ENCODE results near the gene MVD.

Gene MVD
- total RNA-seq: 38.3 to 65.9 (median 49.5) reads per million in 9 experiments

GRCh38 chr16:88662843-88663606 is at the start of gene MVD:
TSS of gene MVD (minus strand) at chr16:88663091. CDS start at chr16:88663080, 11 bp downstream.
- Mint-ChIP-seq H3K36me3 (ENCODE audit: insufficient read depth) (peaks cover 28% of the 10 kb centered on the region), H3K4me1 (ENCODE audit: low read depth in 2 of 2) (peaks cover 6 to 9% of the 10 kb centered on the region in 2 donors), H3K9me3 (no peaks in the 10 kb centered on the region)

DNA sequence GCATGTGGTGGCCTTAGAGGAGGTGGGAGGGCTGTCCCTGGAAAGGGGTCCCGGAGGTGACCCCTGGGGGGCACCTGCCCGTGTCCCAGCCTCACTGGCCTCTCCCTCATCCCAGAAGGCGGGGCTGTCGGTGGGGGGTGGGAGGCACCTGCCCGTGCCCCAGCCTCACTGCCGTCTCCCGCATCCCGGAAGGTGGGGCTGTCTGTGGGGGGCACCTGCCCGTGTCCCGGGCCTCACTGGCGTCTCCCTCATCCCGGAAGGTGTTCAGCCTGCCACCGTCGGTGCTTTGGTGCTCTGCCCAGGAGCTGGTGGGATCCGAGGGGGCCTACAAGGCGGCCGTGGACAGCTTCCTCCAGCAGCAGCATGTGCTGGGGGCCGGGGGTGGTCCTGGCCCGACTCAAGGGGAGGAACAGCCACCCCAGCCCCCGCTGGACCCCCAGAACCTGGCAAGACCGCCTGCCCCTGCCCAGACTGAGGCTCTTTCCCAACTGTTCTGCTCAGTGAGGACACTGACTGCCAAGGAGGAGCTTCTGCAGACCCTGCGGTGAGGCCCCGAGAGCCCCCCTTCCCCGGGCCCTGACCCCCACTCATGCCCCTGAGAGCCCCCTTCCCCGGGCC is 49.6 kb upstream of the MVD start:
- Mint-ChIP-seq H3K36me3 (ENCODE audit: insufficient read depth) (peaks cover 38% of the 10 kb centered on the region), H3K4me1 (ENCODE audit: low read depth in 2 of 2) (peaks cover 15 to 19% of the 10 kb centered on the region in 2 donors), H3K4me3 (no peak overlapping the region), H3K9me3 (no peaks in the 10 kb centered on the region), H3K27me3 (no peaks in the 10 kb centered on the region), H3K27ac (peak overlapping the region in 1 of 2 donors; percentile 74)
- DNase-seq: no peak
- no peak for ATAC-seq (replicated peaks)

More at GRCh38 chr16:88662843-88663606, at the start of gene MVD:
- peak; percentile 92 to 93 (median 92) for DNase-seq
- peak within 1 kb of the TSS; percentile 94 to 97 for H3K27ac Mint-ChIP-seq
- peak within 1 kb of the TSS; percentile 87 to 96 for H3K4me3 Mint-ChIP-seq
- H3K27me3 Mint-ChIP-seq: no peaks in the 10 kb centered on the region
- peak; percentile 97 for ATAC-seq (replicated peaks)

DNA sequence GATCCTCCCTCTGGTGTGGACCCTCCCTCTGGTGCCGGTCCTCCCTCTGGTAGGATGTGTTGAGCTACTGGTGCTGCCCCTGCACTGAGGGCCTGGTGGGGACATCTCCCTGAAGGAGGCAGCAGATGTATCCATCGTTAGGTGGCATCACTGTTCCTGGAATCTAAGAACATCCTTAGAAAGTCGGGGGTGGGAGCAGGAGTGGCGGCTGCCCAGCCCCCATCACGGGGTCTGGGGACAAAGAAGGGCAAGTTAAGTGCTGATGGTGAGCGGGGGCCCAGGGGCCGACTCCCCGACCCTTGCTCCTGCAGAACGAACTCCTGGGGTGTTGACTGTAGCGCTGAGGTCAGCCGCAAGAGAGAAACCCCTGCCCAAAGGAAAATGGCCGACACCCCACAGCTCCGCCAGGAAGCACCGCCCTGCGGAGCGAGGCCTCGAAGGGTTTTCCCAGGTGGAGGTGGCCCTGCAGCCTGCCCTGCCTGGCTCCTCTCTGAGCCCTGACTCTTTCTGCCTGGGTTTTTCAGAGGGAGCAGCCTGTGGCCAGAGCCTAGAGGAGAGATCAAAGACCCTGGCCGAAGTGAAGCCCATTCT is 49.0 kb upstream of the MVD start:
- Mint-ChIP-seq H3K4me3 (no peak overlapping the region), H3K27ac (peak overlapping the region in 1 of 2 donors; percentile 74), H3K4me1 (ENCODE audit: low read depth in 2 of 2) (peaks cover 21% of the 10 kb centered on the region in 2 donors), H3K36me3 (ENCODE audit: insufficient read depth) (peaks cover 32% of the 10 kb centered on the region), H3K9me3 (no peaks in the 10 kb centered on the region), H3K27me3 (no peaks in the 10 kb centered on the region)
- DNase-seq (no peak), ATAC-seq (replicated peaks) (no peak)

GRCh38 chr16:88710556-88710955 is 47.7 kb upstream of the MVD start:
- H3K27ac Mint-ChIP-seq: peak overlapping the region; percentile 25 to 74
- DNase-seq (no peak), ATAC-seq (replicated peaks) (no peak)
- peaks cover 21 to 22% of the 10 kb centered on the region in 2 donors for H3K4me1 Mint-ChIP-seq (ENCODE audit: low read depth in 2 of 2)
- peaks cover 27% of the 10 kb centered on the region for H3K36me3 Mint-ChIP-seq (ENCODE audit: insufficient read depth)
- H3K9me3 Mint-ChIP-seq: no peaks in the 10 kb centered on the region
- no peaks in the 10 kb centered on the region for H3K27me3 Mint-ChIP-seq
- H3K4me3 Mint-ChIP-seq: no peak overlapping the region

DNA sequence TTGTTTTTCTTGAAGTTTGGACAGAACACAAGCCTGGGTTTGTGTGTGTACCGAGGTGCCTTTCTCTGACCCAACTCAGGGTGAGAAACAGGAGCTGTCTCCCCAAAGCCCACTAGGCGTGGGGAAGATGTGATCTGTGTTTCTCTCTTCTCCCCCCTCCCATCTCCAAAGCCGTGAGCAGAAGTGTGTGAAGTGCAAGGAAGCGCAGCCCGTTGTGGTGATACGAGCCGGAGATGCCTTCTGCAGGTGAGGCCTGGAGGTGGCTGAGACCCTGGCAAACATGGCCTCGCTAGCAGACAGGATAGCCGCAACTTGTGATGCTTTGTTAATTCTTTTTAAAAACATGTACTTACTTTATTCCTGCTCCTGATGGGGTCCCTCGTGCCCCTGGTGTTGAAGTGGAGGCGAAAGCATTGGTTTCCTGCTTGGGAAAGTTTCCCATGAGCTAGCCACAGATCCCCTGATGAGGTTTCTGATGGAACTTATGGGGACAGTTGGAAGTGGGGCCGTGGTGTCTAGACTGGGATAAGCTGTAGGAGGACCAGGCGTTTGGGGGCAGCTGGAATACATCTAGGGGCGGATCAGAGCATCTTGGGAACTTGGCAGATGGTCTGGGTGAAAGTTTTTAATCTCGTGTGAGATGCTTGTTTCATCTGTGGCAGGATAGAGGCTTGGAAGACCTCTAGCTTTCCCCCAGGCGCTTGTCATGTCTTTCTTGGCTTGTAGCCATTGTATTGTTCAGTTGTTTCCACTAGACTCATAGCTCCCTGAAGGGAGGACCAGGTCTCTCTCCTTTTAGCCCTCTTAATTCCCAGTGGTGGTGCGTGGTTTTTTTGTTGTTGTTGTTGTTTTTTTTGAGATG is 44.3 kb upstream of the MVD start:
- peak overlapping the region; percentile 79 to 83 for H3K4me3 Mint-ChIP-seq
- no peaks in the 10 kb centered on the region for H3K27me3 Mint-ChIP-seq
- DNase-seq (no peak), ATAC-seq (replicated peaks) (no peak)
- peaks cover 46% of the 10 kb centered on the region for H3K36me3 Mint-ChIP-seq (ENCODE audit: insufficient read depth)
- H3K9me3 Mint-ChIP-seq: no peaks in the 10 kb centered on the region
- H3K27ac Mint-ChIP-seq: peak overlapping the region; percentile 56 to 86
- peaks cover 39 to 53% of the 10 kb centered on the region in 2 donors for H3K4me1 Mint-ChIP-seq (ENCODE audit: low read depth in 2 of 2)

GRCh38 chr16:88706229-88706964 is 43.5 kb upstream of the MVD start, which contains the start of the genes CTU2 and RNF166:
TSS of gene CTU2 (plus strand) at chr16:88706503. CDS start at chr16:88706531, 28 bp downstream.
TSS of gene RNF166 (minus strand) at chr16:88706408. CDS start at chr16:88706325, 83 bp downstream.
- no peaks in the 10 kb centered on the region for H3K9me3 Mint-ChIP-seq

DNA sequence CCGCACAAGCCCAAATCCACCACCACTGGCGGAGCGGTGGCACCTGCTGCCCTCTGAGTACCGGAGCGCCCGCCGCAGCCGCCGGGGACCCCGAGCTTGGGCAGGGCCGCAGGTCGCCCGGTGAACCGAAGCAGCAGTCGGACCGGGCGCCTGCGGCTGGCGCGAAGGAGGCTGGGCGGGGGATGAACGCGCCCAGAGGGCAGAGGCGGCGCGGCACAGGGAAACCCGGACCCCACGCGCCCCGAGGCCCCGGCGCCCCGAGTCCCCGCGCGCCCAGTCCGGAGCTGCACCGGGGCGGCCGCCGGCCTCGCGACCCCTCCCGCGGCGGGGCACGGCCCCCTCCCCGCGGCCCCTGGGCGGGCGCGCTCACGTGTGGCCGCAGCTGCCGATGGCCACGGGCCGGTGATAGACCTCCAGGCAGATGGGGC is 42.9 kb upstream of the MVD start:
- peak overlapping the region; percentile 90 to 99 for H3K27ac Mint-ChIP-seq
- peak overlapping the region; percentile 95 to 100 for H3K4me3 Mint-ChIP-seq
- H3K36me3 Mint-ChIP-seq (ENCODE audit: insufficient read depth): peaks cover 57% of the 10 kb centered on the region
- ATAC-seq (replicated peaks) (no peak), DNase-seq (no peak)
- H3K27me3 Mint-ChIP-seq: no peaks in the 10 kb centered on the region
- H3K9me3 Mint-ChIP-seq: no peaks in the 10 kb centered on the region
- peaks cover 30 to 58% of the 10 kb centered on the region in 2 donors for H3K4me1 Mint-ChIP-seq (ENCODE audit: low read depth in 2 of 2)

More at GRCh38 chr16:88706229-88706964, 43.5 kb upstream of the MVD start, which contains the start of the genes CTU2 and RNF166:
- ATAC-seq (replicated peaks): peak; percentile 66
- peak within 1 kb of the TSS; percentile 95 to 100 for H3K4me3 Mint-ChIP-seq
- DNase-seq: peak; percentile 91 to 94 (median 92)
- peaks cover 51% of the 10 kb centered on the region for H3K36me3 Mint-ChIP-seq (ENCODE audit: insufficient read depth)
- H3K27ac Mint-ChIP-seq: peak within 1 kb of the TSS; percentile 90 to 99
- peaks cover 33 to 57% of the 10 kb centered on the region in 2 donors for H3K4me1 Mint-ChIP-seq (ENCODE audit: low read depth in 2 of 2)
- no peaks in the 10 kb centered on the region for H3K27me3 Mint-ChIP-seq

GRCh38 chr16:88705076-88705684 is 42.3 kb upstream of the MVD start:
- H3K4me1 Mint-ChIP-seq (ENCODE audit: low read depth in 2 of 2): peaks cover 25 to 58% of the 10 kb centered on the region in 2 donors
- peaks cover 59% of the 10 kb centered on the region for H3K36me3 Mint-ChIP-seq (ENCODE audit: insufficient read depth)
- H3K27ac Mint-ChIP-seq: peak overlapping the region; percentile 90 to 99
- peak overlapping the region; percentile 95 to 100 for H3K4me3 Mint-ChIP-seq
- DNase-seq (peak in 2 of 3 experiments; percentile 45 to 46), ATAC-seq (replicated peaks) (peak; percentile 5)
- no peaks in the 10 kb centered on the region for H3K9me3 Mint-ChIP-seq
- no peaks in the 10 kb centered on the region for H3K27me3 Mint-ChIP-seq

- Mint-ChIP-seq H3K4me3 (peak overlapping the region; percentile 95 to 100), H3K9me3 (no peaks in the 10 kb centered on the region), H3K4me1 (ENCODE audit: low read depth in 2 of 2) (peaks cover 25 to 62% of the 10 kb centered on the region in 2 donors), H3K27ac (peak overlapping the region; percentile 95 to 99), H3K27me3 (no peaks in the 10 kb centered on the region), H3K36me3 (ENCODE audit: insufficient read depth) (peaks cover 74% of the 10 kb centered on the region)
- DNase-seq: peak; percentile 52 to 78 (median 75)
- ATAC-seq (replicated peaks): peak; percentile 38
Observed at GRCh38 chr16:88703486-88704309, 40.8 kb upstream of the MVD start.

DNA sequence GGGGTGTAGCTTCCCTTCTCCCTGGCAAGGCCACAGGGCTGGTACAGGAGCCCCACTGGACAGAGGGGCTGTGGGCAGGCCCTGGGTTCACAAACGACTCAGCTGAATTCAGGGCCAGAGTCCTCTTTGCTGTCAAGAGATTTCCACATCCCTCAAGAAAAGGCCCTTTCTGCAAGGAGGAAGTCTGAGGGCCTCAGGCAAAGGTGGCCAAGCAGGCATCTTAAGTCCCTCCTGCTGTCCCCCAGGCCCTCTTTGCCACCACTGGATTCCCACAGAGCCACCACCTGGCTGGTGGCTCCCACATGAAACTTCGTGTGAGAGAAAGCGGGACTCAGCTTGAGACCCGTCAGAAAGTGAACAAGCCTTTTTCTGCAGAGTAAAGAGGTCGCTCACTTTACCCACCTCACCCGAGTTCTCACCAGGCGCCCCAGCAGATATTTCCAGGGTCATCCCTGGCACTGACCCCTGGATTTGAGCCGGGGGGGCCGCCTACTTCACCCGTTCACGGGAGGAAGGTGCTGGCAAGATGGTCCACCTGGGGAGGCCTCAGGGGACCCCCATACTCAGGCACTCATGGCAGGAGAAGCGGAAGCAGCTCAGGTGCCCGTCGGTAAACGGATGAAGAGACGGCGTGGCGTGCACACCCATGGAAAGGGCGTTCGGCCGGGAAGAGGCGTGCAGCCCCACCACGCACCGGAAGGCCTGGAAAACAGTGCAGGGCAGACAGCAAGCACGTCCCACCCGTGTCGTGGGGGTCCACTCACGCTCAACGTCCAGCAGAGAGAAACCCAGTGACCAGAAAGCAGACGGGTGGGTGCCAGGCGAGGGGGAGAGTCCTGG is 39.7 kb upstream of the MVD start:
- H3K27me3 Mint-ChIP-seq: no peaks in the 10 kb centered on the region
- DNase-seq (no peak), ATAC-seq (replicated peaks) (no peak)
- H3K4me1 Mint-ChIP-seq (ENCODE audit: low read depth in 2 of 2): peaks cover 25 to 65% of the 10 kb centered on the region in 2 donors
- peak overlapping the region; percentile 95 to 99 for H3K27ac Mint-ChIP-seq
- H3K9me3 Mint-ChIP-seq: no peaks in the 10 kb centered on the region
- peaks cover 85% of the 10 kb centered on the region for H3K36me3 Mint-ChIP-seq (ENCODE audit: insufficient read depth)
- peak overlapping the region; percentile 95 to 100 for H3K4me3 Mint-ChIP-seq
